NK-92 treated with Interleukin-12 subunit alpha and Interleukin-12 subunit beta, amount 100 ng/mL, for 24 hours (cell line): Measurements from ENCODE around the gene CDC14A.

Source experiments
- DNase-seq: peaks from one replicate; lab custom pipeline; 2025; lab: John Stamatoyannopoulos, UW

The CDC14A gene

GRCh38 chr1:100494393-100495084 lies 142.2 kb downstream of the CDC14A start:
- no peak for DNase-seq

- DNase-seq = no peak
These were observed 144.6 kb downstream of the CDC14A start for GRCh38 chr1:100496896-100497295.

GRCh38 chr1:100497796-100498195 lies 145.5 kb downstream of the CDC14A start:
- DNase-seq = no peak

- no peak for DNase-seq
These were observed 147.0 kb downstream of the CDC14A start for GRCh38 chr1:100499194-100499811.

GRCh38 chr1:100502052-100502792 lies 149.9 kb downstream of the CDC14A start:
- no peak for DNase-seq

GRCh38 chr1:100506217-100506616 lies 153.9 kb downstream of the CDC14A start:
- no peak for DNase-seq

- no peak for DNase-seq
These were observed 158.1 kb downstream of the CDC14A start for GRCh38 chr1:100510451-100510850.

GRCh38 chr1:100511058-100511457 lies 158.8 kb downstream of the CDC14A start:
- DNase-seq = no peak

- DNase-seq = no peak
These were observed 159.5 kb downstream of the CDC14A start for GRCh38 chr1:100511773-100512172.

GRCh38 chr1:100512803-100513352 lies 160.6 kb downstream of the CDC14A start:
- no peak for DNase-seq

GRCh38 chr1:100516857-100517256 lies 164.6 kb downstream of the CDC14A start:
- no peak for DNase-seq

GRCh38 chr1:100517515-100517914 lies 165.2 kb downstream of the CDC14A start:
- DNase-seq = no peak

- no peak for DNase-seq
These were observed 165.7 kb downstream of the CDC14A start for GRCh38 chr1:100518023-100518422.

GRCh38 chr1:100523038-100523652 lies 170.8 kb downstream of the CDC14A start:
- DNase-seq = no peak

GRCh38 chr1:100524355-100524754 lies 172.0 kb downstream of the CDC14A start:
- no peak for DNase-seq

- no peak for DNase-seq
These were observed 174.6 kb downstream of the CDC14A start for GRCh38 chr1:100526894-100527293.

GRCh38 chr1:100528871-100529270 lies 176.6 kb downstream of the CDC14A start:
- DNase-seq = no peak

- DNase-seq = no peak
These were observed 177.8 kb downstream of the CDC14A start for GRCh38 chr1:100530141-100530540.

- DNase-seq = peak; percentile 22
These were observed 178.7 kb downstream of the CDC14A start for GRCh38 chr1:100530880-100531487.

GRCh38 chr1:100532645-100533044 lies 180.3 kb downstream of the CDC14A start:
- no peak for DNase-seq

GRCh38 chr1:100535264-100535663 lies 183.0 kb downstream of the CDC14A start:
- DNase-seq = no peak

GRCh38 chr1:100536031-100536430 lies 183.7 kb downstream of the CDC14A start:
- DNase-seq = no peak
